GM08714 (cell line): Measurements from ENCODE around the gene CCDC88C.
A peak's percentile ranks its signal among the peaks of the same experiment; 100 is the strongest.

Experiments
- H3K4me3 ChIP-seq: fragments of 200-500 bp; sonication (Bioruptor generic); 2 replicates; pipeline ENCODE4 v1.5.1; 2014; ENCODE audit warnings: mild to moderate bottlenecking, low read length, inconsistent platforms
- ZNF274 ChIP-seq: IDR thresholded peaks from 2 replicates; pipeline ENCODE4 v1.6.1; 2012; ENCODE audit warnings: mild to moderate bottlenecking, low read depth, low read length

CCDC88C gene

DNA sequence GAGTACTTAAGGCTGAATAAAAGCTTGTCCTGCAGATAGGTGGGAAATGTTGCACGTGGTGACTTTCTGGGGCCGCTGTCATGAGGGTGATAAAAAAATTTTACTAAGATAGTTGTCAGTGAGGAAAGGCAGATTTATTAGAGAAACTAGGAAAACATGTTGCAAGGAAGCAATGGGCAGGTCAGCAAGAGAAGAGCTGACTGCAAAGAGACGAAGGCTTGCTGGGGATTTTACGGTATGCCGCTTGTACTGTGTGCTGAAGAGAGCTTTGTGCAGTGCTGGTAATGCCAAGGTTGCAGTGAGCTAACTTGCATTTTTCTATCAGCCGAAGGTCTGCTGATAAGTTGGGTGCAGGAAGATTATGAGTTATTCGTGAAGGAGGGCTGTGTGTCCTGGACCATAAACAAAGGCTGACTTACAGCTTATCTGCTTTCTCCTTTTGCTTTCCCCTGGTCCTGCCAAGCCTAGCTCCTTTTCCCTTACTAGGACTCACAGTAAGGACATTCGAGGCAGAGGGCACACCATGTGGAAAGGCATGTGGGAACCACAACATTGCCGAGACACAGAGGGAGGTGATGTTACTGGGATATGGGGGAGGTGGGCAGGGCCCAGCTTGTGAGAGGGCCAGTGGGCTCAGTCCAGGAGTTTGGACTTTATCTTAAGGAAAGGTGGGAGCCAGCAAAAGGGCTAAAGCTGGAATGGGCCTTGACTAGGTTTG is 7.4 kb upstream of the CCDC88C start:
- no peak overlapping the region for H3K4me3 ChIP-seq
- TF ChIP-seq ZNF274, result no peak

DNA sequence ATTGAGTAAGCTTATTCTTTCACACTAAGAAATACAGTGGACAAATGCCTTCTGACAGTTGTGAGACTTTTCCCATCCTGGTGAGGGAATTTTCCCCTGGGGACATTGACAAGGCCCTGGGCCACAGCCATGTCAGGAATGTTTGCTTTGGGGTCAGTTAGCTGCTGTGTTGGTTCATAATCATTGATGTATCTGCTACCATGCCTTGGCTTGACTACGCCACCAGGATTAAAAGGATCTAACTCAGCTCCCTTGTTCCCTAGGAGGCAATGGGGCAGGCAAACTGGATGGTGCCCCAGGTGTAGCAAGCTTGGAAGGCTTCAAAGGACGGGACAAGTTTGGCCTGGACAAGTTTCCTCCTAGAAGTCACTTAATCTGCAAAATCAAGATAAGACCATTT is 3.1 kb upstream of the CCDC88C start:
- no peak overlapping the region for H3K4me3 ChIP-seq
- no peak for TF ChIP-seq ZNF274

DNA sequence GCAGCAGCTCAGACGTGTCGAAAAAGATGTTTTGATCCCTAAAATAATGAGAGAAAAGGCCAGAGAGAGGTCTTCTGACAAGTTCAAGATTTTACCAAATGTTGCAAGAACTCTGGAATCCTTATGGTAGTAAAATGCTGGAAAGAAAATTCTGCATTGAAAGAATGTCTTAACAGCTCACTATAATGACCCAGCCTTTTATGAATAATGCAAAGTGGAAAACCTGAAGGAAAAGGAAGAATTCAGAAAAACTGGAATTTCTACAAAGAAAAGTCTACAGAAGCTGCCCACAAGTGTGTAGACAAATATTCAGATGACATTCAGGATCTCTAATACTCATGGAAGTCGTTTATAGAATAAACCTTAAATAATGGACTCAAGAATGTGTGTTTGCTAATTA is 1.8 kb upstream of the CCDC88C start:
- H3K4me3 ChIP-seq, result no peak overlapping the region
- TF ChIP-seq ZNF274, result no peak

DNA sequence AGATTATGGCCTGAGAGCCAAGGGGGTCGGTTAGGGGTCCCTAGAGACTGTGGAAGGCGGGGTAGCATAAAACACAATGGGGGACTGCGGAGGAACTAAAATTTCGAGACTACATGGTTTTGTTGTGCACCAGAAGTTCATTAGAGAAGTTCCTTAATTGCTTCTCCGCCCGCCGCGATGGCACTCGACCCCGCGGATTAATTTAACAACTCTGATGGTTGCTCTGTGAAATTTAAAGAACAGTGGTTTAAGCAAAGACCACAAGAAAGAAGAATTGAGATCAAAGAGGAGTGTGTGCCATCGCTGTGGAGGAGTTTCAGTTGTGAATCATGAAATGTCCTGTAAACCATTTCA is 1.4 kb upstream of the CCDC88C start:
- H3K4me3 ChIP-seq, result no peak overlapping the region
- TF ChIP-seq ZNF274, result no peak

DNA sequence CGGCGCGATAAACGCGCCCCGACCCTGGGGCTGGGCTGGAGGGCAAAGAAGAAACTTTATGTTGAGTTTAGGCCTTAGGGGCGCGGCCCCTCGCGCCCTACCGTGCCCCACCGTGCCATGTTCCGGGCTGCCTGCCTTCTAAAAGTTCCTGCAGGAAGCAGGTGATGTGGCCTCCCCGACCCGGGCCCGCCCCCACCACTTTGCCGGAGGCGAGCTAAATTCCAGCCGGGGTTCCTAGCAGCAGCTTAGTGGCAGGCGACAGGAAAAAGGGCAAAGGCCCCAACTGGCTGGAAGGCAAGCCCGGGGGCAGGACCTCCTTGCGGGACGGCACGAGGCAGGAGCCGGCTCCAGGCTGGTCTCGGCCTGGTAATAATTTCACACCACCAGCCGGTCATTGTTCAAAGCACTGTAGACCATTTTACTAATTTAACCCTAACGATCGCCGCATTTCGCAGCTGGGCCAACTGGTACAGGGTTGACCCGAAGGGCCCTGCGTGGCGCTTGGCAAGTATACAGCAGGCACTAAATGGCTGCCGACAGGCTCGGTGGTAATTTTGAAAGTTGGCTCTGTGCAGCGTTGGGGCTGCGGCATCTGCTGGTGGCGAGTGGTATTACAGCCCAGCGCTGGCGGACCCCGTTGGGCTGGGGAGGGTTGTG is 895 bp upstream of the CCDC88C start:
- no peak for TF ChIP-seq ZNF274
- H3K4me3 ChIP-seq, result peak overlapping the region; percentile 93; the same call in 1 of the 2 replicates

DNA sequence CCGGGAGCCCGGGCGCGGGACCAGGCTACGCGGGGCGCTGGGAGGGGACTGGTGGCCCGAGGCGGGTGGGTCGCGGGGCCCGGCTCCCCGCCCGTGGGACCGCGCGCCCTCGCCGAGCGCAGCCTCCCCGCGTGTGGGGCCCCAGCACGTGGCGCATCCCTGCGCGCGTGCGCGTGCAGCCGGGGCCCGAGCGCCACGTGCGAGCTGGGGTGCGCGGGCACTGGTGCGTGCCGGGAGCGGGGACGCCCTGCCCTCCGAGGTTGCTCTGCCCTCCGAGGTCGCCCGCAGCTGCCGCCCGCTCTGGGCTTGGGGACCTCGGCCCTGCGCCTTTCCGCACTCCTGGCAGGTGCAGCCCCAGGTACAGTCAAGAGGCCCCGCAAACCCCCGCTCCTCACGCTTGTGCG is 365 bp upstream of the CCDC88C start:
- TF ChIP-seq ZNF274, result no peak

DNA sequence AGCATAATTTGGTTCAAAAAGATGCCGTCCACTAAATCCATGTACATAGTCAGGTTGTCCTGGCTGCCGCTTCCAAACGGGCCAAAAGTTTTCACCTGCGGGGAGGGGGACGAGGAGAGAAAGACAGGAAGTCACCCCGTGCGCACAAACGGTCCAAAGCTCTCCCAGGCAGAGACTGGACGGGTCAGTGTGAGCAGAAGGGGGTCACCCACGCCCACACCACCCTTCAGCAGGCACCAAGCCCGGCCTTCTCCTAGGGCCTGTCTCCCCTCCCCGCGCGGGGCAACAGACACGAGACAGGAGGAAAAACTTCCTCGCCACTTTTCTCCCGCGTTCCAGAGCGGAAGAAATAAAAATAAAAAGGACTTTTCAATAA is 888 bp downstream of the CCDC88C start:
- no peak for TF ChIP-seq ZNF274
- H3K4me3 ChIP-seq, result peak overlapping the region; percentile 93

More for the DNA sequence above, 365 bp upstream of the CCDC88C start:
- peak overlapping the region; percentile 93; the same call in 1 of the 2 replicates for H3K4me3 ChIP-seq

DNA sequence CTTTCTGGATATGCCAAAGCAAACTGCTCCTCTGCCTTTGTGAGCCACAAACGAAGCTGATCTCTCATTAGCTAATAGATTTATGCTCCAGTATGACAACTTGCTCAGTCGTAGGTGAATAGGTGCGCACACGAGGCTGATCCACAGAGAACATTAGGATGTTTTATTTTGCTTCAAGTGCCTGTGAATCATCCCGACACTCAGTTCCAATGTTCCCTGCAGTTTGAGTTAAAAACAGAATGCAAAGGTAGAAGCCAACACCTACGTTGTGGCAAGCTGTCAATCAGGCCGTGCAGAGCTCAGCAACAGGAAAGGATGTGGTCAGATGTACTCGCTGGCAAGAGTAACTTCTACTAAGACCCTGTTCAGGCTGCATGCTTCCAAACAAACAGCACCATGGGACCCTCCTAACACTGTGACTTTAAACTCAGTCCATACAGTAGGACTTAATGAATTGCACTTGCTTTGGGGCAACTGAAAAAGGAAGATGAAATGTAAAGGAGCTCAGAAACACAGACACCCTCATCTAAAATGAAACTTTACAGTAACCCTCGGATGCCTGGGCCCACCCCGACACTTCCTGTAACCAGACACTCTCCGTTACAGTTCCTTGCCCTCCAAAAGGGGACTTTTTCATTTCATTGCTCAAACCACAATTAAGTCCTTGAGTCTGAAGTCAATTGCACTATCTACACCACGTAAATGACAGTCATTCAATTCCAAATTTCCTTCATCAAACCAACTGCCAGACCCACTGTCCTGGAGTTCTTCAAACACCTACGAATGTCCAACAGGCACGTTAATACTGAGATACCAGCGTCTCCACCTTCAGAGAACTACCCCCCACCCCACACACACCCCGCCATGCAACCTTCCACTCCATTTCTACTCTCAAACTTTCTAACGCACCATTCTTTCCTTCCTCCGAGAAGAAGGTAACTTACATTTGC is 1.6 kb downstream of the CCDC88C start:
- peak overlapping the region; percentile 93 for H3K4me3 ChIP-seq
- no peak for TF ChIP-seq ZNF274

DNA sequence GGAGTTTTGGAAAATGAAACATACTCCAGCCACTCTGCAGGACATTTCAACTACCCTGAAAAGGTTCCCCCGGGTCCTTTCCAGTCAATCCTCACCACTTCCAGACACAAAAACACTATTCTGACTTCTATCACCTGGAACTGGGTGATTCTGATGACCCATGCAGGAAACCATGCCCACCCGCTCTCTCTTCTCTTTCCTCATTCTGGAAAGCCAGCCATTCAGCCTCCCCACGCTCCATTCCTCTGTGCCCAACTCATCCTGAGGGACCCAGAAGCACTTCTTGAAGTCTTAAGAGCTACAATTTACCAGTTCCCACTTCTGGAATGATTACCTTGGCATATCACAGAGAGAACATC is 3.2 kb downstream of the CCDC88C start:
- no peak for TF ChIP-seq ZNF274
- H3K4me3 ChIP-seq, result peak overlapping the region; percentile 93; the same call in 1 of the 2 replicates

DNA sequence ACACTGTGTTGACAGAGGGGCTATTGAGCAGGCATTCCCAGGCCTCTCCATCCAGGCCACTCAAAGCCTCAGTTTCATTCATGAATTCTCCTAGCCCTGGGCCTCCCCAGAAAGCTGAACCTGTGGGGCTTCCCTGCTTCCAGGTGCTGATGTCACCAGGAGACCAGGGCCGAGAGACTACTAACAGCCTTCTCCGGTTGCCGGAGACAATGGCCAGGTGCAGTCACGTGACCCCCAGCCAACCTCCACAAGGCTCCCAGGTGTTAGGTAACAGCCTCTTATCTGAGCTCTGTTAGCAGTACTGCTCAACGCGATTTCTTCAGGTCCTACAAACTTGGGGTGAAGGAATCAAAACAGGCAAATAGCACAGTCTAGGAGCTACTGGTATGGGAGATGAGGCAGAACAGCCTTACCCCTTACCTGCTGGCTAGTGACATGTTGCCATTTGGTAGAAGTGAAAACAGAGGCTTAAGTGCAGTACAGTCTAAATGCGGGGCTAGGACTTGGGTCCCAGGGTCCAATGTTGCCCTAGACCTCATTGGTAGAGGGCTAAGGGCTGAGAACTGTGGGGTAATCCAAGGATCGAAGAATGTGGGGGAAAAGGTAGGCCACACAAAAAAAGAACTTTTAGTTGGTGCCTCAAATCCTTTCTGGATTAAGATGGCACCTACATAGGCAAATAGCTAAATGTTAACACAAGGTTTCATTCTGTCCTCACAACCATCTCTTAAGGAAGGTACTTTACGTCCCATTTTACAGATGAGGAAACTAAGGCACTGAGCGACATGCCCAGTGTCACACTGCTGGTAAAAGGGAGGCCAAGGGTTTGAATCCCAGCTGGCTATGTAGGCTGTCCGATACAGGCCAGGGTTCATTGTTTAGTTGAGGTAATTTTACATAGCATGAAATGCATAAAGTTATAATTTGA is 3.8 kb downstream of the CCDC88C start:
- H3K4me3 ChIP-seq, result peak overlapping the region; percentile 93; the same call in 1 of the 2 replicates
- no peak for TF ChIP-seq ZNF274

DNA sequence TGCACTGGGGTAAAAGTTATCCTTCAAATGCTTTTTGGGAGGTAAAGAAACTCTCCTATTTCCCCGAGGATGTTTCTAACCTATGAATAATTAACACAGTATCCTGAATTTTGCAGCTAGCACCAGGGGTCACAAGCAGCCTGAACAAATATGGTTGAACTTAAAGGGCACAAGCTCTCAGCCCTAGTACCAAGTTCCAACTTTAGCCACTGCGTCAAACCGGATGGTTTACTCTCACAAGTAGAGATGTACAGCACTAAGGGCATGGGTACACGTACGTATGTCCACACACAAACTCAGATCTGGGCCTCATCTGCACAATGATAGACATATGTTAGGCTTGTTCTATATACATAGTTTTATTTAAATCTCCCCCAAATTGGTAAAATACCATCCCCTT is 4.7 kb downstream of the CCDC88C start:
- TF ChIP-seq ZNF274, result no peak
- no peak overlapping the region for H3K4me3 ChIP-seq

DNA sequence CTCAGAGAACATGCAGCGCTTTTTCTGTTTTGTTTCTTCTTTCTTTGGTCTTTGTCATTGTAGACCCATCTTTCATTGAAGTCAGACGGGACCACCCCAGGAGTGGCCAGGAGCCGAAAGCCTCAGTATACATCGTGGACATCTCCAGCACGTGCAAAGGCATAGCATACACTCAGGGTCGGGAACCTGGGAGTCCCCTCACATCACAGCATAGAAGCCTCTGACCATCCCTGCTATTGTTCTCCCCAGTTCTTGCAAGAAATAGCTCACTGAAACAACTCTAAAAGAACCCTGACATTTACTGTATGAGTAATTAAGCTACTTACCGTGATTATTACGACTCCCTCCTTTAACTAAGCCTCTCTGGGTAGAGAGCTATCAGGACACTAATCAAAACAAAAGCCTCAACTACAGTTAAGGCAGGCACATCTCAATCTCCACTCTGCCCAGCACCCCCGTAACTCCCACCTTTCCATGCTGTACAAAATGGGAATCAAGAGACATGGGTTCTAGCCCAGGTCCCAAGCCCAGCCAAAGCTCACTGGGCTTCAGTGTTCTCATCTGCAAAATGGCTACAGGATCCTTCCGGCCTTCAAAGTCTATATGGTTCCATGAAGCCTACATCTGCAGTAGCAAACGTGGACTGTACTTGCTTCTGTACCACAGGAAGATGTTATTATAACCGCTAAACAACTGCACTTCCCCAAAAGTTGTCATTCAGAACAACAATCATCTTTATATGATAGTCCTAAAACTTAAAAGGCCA is 6.7 kb downstream of the CCDC88C start:
- no peak for TF ChIP-seq ZNF274
- peak overlapping the region; percentile 48; the same call in 1 of the 2 replicates for H3K4me3 ChIP-seq
